PC-3 (cell line): ENCODE results near the gene FOXR1. TPM values are rescaled to one million over a fixed set of nuclear protein-coding genes. Genes with fewer than 3 reads are reported as not detected.

ENCODE experiments used
- ATAC-seq: fragments of 200-7000 bp; cut with Tn5 transposase; 2 replicates; pipeline ENCODE4 v1.9.1; 2020; ENCODE audit warnings: mild to moderate bottlenecking, moderate library complexity
- BruUV-seq: library from RNA; stranded (reverse); fragments of 400-500 nt; replicated peaks from 2 replicates; lab custom pipeline; 2021; lab: Mats Ljungman, UMichigan
- CTCF ChIA-PET: fragments of 300-600 bp; sonication (Branson Sonifier 250); formaldehyde crosslinking; loops from one replicate; lab custom pipeline; 2022; ENCODE audit warnings: antibody characterized with exemption; lab: Charles Lee
- POLR2A ChIA-PET: fragments of 300-600 bp; sonication (Branson Sonifier 250); formaldehyde crosslinking; loops from one replicate; lab custom pipeline; 2022; ENCODE audit warnings: antibody characterized with exemption; ENCODE audit not compliant: unreplicated experiment; lab: Charles Lee
- DNase-seq: peaks from one replicate; pipeline ENCODE4 v3.0.0-alpha.2; 2015
- H2AFZ ChIP-seq: fragments of 300-600 bp; sonication (generic); 2 replicates; pipeline ENCODE4 v1.6.0; 2016; ENCODE audit warnings: antibody characterized with exemption, low read length
- H3F3A ChIP-seq: fragments of 300-600 bp; sonication (generic); one replicate; pipeline ENCODE4 v1.6.0; 2017; ENCODE audit warnings: antibody characterized with exemption, low read length, control low read depth, mild to moderate bottlenecking; ENCODE audit not compliant: unreplicated experiment
- H3K27ac ChIP-seq: fragments of 300-600 bp; sonication (generic); 2 replicates; pipeline ENCODE4 v1.5.1; 2016; ENCODE audit warnings: mild to moderate bottlenecking, low read length
- H3K27me3 ChIP-seq: fragments of 300-600 bp; sonication (generic); 2 replicates; pipeline ENCODE4 v1.6.1; 2016; ENCODE audit warnings: low read length, mixed read lengths
- H3K36me3 ChIP-seq: fragments of 300-600 bp; sonication (generic); 2 replicates; pipeline ENCODE4 v1.6.1; 2016; ENCODE audit warnings: low read depth, mixed run types, low read length, mixed read lengths
- H3K4me1 ChIP-seq: fragments of 300-600 bp; sonication (generic); 2 replicates; pipeline ENCODE4 v1.5.1; 2016; ENCODE audit warnings: low read length; ENCODE audit not compliant: insufficient read depth
- H3K4me2 ChIP-seq: fragments of 300-600 bp; sonication (generic); 2 replicates; pipeline ENCODE4 v1.6.0; 2016; ENCODE audit warnings: low read length
- H3K4me3 ChIP-seq: fragments of 300-600 bp; sonication (generic); 2 replicates; pipeline ENCODE4 v1.5.1; 2016; ENCODE audit warnings: mild to moderate bottlenecking, low read length, mixed read lengths
- H3K79me2 ChIP-seq: fragments of 300-600 bp; sonication (generic); 2 replicates; pipeline ENCODE4 v1.6.1; 2017; ENCODE audit warnings: low read length, mixed read lengths
- H3K9ac ChIP-seq: fragments of 300-600 bp; sonication (generic); 2 replicates; pipeline ENCODE4 v1.6.0; 2016; ENCODE audit warnings: mild to moderate bottlenecking, low read length
- H3K9me2 ChIP-seq: fragments of 300-600 bp; sonication (generic); replicated peaks from 2 replicates; pipeline ENCODE4 v1.6.1; 2016; ENCODE audit warnings: mixed run types, low read length, mixed read lengths
- H3K9me3 ChIP-seq: fragments of 300-600 bp; sonication (generic); 2 replicates; pipeline ENCODE4 v1.6.1; 2016; ENCODE audit warnings: low read length, mixed read lengths
- H4K20me1 ChIP-seq: fragments of 300-600 bp; sonication (generic); 2 replicates; pipeline ENCODE4 v1.6.1; 2016; ENCODE audit warnings: low read length, mixed read lengths
- CTCF ChIP-seq: fragments of 300-600 bp; sonication (generic); conservative IDR thresholded peaks from 2 replicates; pipeline ENCODE4 v1.5.1; 2017; ENCODE audit warnings: antibody characterized with exemption, low read depth, mild to moderate bottlenecking, low read length
- EZH2 ChIP-seq: fragments of 300-600 bp; sonication (generic); IDR thresholded peaks from one replicate; pipeline ENCODE4 v1.6.1; 2017; ENCODE audit warnings: antibody characterized with exemption, mild to moderate bottlenecking, low read length; ENCODE audit not compliant: unreplicated experiment
- EZH2phosphoT487 ChIP-seq: fragments of 300-600 bp; sonication (generic); IDR thresholded peaks from 2 replicates; pipeline ENCODE4 v1.6.1; 2018; ENCODE audit warnings: mild to moderate bottlenecking, antibody characterized with exemption, low read length, borderline replicate concordance
- intact Hi-C: fragments of 100-400 bp; cut with micrococcal nuclease; formaldehyde crosslinking; loops from 2 replicates; pipeline ENCODE4 v1.9.0; 2023
- total RNA-seq: library from RNA; depleted of rRNA; stranded (reverse); fragments of >200 nt; gene quantifications from 2 replicates; pipeline ENCODE4 v1.2.3, GENCODE V29; 2014

FOXR1 gene
- total RNA-seq, 1 experiment from 2014 or later: not detected

DNA sequence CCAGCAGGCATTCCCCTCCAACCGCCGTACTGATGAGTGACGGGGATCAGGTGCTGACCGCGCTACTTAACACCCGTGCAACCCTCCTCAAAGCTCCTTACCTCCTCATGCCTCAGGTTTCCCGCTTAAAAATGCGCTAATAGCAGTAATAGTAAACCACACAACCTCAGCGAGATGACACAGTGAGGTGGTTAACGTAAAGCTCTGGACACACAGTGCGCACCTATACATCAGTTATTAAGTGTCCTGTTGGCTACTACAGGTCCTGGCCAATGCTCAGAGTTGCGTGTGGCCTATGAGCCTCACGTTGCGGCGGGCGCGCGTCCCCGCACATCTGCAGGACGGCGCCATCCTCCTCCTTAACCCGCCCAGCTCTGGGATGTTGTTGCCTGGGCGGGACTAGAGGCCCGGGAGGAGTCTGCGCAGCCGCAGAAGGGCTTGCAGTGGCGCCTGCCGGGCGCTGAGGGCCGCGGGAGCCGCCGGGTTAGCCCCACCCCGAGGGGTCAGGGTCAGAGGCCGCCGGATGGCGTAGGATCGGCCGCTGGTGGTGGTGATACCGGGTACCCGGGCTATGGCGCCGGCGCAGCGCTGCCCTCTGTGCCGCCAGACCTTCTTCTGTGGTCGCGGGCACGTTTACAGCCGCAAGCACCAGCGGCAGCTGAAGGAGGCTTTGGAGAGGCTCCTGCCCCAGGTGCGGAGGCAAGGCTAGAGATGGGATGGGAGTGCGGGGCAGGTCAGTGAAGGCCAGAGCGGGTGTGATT is 26.2 kb downstream of the FOXR1 start, which contains the start of gene CENATAC:
Gene CENATAC (plus strand): TSS at position 512 of the 761 bp plus-strand sequence. CDS start 60 bp downstream, at position 572.
- peaks cover 28% of the 10 kb centered on the region for H3K36me3 ChIP-seq
- intact Hi-C loops: loop anchor here (2.0 kb wide), 1 partner anchor 21 kb away; the partner anchor contains the start of genes RPS25 and TRAPPC4
- peak; percentile 92 for ATAC-seq
- H3K27ac ChIP-seq: peak within 1 kb of the TSS; percentile 41
- H4K20me1 ChIP-seq: no peaks in the 10 kb centered on the region
- BruUV-seq: no TSS peak
- H3F3A ChIP-seq: no peaks in the 10 kb centered on the region
- H2AFZ ChIP-seq: peak within 1 kb of the TSS; percentile 91
- DNase-seq: peak; percentile 95
- no peaks in the 10 kb centered on the region for H3K27me3 ChIP-seq
- no peaks in the 10 kb centered on the region for H3K9me3 ChIP-seq
- H3K9me2 ChIP-seq: no peaks in the 10 kb centered on the region
- H3K4me2 ChIP-seq: peak within 1 kb of the TSS; percentile 91
- ChIA-PET CTCF (interaction anchor here (1.6 kb wide), 1 partner anchor 308 kb away, joined by 5 read pairs; no protein-coding TSS in a partner anchor), POLR2A (interaction anchor here (0.8 kb wide), 1 partner anchor 22 kb away, joined by 4 read pairs; no protein-coding TSS in a partner anchor)
- H3K9ac ChIP-seq: peak within 1 kb of the TSS; percentile 70
- peak within 1 kb of the TSS; percentile 77 for H3K4me3 ChIP-seq
- peaks cover 38% of the 10 kb centered on the region for H3K4me1 ChIP-seq
- peaks cover 62% of the 10 kb centered on the region for H3K79me2 ChIP-seq
- TF ChIP-seq EZH2 (no peak), CTCF (no peak), EZH2phosphoT487 (no peak)

- no peak for TF ChIP-seq EZH2phosphoT487
- TF ChIP-seq CTCF: no peak
- TF ChIP-seq EZH2: no peak
- Histone ChIP-seq H4K20me1 (no peaks in the 10 kb centered on the region), H3K4me2 (peak overlapping the region; percentile 91), H3K36me3 (peaks cover 32% of the 10 kb centered on the region), H3K79me2 (peaks cover 66% of the 10 kb centered on the region), H3K9ac (peak overlapping the region; percentile 70), H3K27me3 (no peaks in the 10 kb centered on the region), H3F3A (no peaks in the 10 kb centered on the region), H3K4me3 (peak overlapping the region; percentile 77), H3K9me3 (no peaks in the 10 kb centered on the region), H3K9me2 (no peaks in the 10 kb centered on the region), H2AFZ (peak overlapping the region; percentile 91), H3K4me1 (peaks cover 38% of the 10 kb centered on the region), H3K27ac (peak overlapping the region; percentile 41)
- POLR2A ChIA-PET: no interaction called here
- intact Hi-C loops: loop anchor here (2.0 kb wide), 1 partner anchor 20 kb away; the partner anchor contains the start of genes RPS25 and TRAPPC4
- ATAC-seq (peak; percentile 25), DNase-seq (peak; percentile 11)
- BruUV-seq: TSS peak; percentile 58
- CTCF ChIA-PET: interaction anchor here (0.6 to 1.6 kb wide), 2 partner anchors 15 to 309 kb away, joined by 5 to 7 read pairs; no protein-coding TSS in a partner anchor
Measured at GRCh38 chr11:118998388-118998717, 26.8 kb downstream of the FOXR1 start.
